SJCRH30 (cell line): Measurements from ENCODE around the gene STAT5B. TPM values are rescaled to one million over a fixed set of nuclear protein-coding genes. Genes with fewer than 3 reads are reported as not detected.
"Not testable (repeated sequence)": the region's sequence is repeated elsewhere in the genome, so short reads cannot be mapped to it uniquely, and the experiment has no call there.

Experiments
- DNase-seq, 2 experiments: peaks; one replicate each; pipeline ENCODE4 v3.0.0-alpha.2; 2015 to 2020
- H3K27ac ChIP-seq: fragments of 250-450 bp; sonication (Bioruptor Pico); 2 replicates; pipeline ENCODE4 v1.5.1; 2020; ENCODE audit warnings: mild to moderate bottlenecking, moderate library complexity
- H3K27me3 ChIP-seq: fragments of 250-450 bp; sonication (Bioruptor Pico); 2 replicates; pipeline ENCODE4 v1.5.1; 2020; ENCODE audit warnings: mild to moderate bottlenecking, moderate library complexity
- H3K36me3 ChIP-seq: fragments of 250-450 bp; sonication (Bioruptor Pico); 2 replicates; pipeline ENCODE4 v1.5.1; 2020; ENCODE audit warnings: mild to moderate bottlenecking, moderate library complexity
- H3K4me1 ChIP-seq: fragments of 250-450 bp; sonication (Bioruptor Pico); 2 replicates; pipeline ENCODE4 v1.5.1; 2020; ENCODE audit warnings: mild to moderate bottlenecking, moderate library complexity
- H3K4me3 ChIP-seq: fragments of 250-450 bp; sonication (Bioruptor Pico); 2 replicates; pipeline ENCODE4 v1.5.1; 2020; ENCODE audit warnings: mild to moderate bottlenecking, moderate library complexity
- H3K9me3 ChIP-seq: fragments of 250-450 bp; sonication (Bioruptor Pico); replicated peaks from 2 replicates; pipeline ENCODE4 v1.5.1; 2020; ENCODE audit warnings: mild to moderate bottlenecking, moderate library complexity
- total RNA-seq: library from RNA; depleted of rRNA; stranded (reverse); fragments of >200 nt; shearing (Covaris generic); gene quantifications from 2 replicates; pipeline ENCODE4 v1.2.3, GENCODE V29; 2014

STAT5B gene
- total RNA-seq, 1 experiment from 2014 or later = 31.1 TPM

GRCh38 chr17:42271779-42272035 is 4.5 kb downstream of the STAT5B start:
- Histone ChIP-seq H3K27ac (no peak overlapping the region), H3K4me1 (peaks cover 9% of the 10 kb centered on the region), H3K4me3 (no peak overlapping the region), H3K9me3 (no peaks in the 10 kb centered on the region), H3K36me3 (no peaks in the 10 kb centered on the region), H3K27me3 (no peaks in the 10 kb centered on the region)
- DNase-seq = no peak

GRCh38 chr17:42271006-42271778 is 5.0 kb downstream of the STAT5B start:
- H3K27me3 ChIP-seq = no peaks in the 10 kb centered on the region
- H3K4me3 ChIP-seq = no peak overlapping the region
- H3K4me1 ChIP-seq = peaks cover 9% of the 10 kb centered on the region
- no peak overlapping the region for H3K27ac ChIP-seq
- H3K9me3 ChIP-seq = no peaks in the 10 kb centered on the region
- DNase-seq = no peak
- no peaks in the 10 kb centered on the region for H3K36me3 ChIP-seq

GRCh38 chr17:42270596-42270995 is 5.6 kb downstream of the STAT5B start:
- no peak overlapping the region for H3K27ac ChIP-seq
- H3K27me3 ChIP-seq = no peaks in the 10 kb centered on the region
- H3K9me3 ChIP-seq = no peaks in the 10 kb centered on the region
- no peak overlapping the region for H3K4me3 ChIP-seq
- no peak for DNase-seq
- peaks cover 9% of the 10 kb centered on the region for H3K4me1 ChIP-seq
- no peaks in the 10 kb centered on the region for H3K36me3 ChIP-seq

GRCh38 chr17:42270170-42270535 is 6.0 kb downstream of the STAT5B start:
- Histone ChIP-seq H3K36me3 (no peaks in the 10 kb centered on the region), H3K9me3 (no peaks in the 10 kb centered on the region), H3K4me3 (no peak overlapping the region), H3K27ac (no peak overlapping the region), H3K27me3 (no peaks in the 10 kb centered on the region), H3K4me1 (peaks cover 9% of the 10 kb centered on the region)
- DNase-seq = no peak

- Histone ChIP-seq H3K4me3 (no peak overlapping the region), H3K27ac (no peak overlapping the region), H3K27me3 (no peaks in the 10 kb centered on the region), H3K4me1 (no peaks in the 10 kb centered on the region; the same call in 1 of the 2 replicates), H3K9me3 (no peaks in the 10 kb centered on the region), H3K36me3 (no peaks in the 10 kb centered on the region)
- DNase-seq = no peak
Observed at GRCh38 chr17:42268236-42268635, 8.0 kb downstream of the STAT5B start.

- Histone ChIP-seq H3K9me3 (no peaks in the 10 kb centered on the region), H3K27ac (no peak overlapping the region), H3K27me3 (no peaks in the 10 kb centered on the region), H3K4me3 (no peak overlapping the region), H3K4me1 (no peaks in the 10 kb centered on the region; the same call in 1 of the 2 replicates), H3K36me3 (no peaks in the 10 kb centered on the region)
- no peak for DNase-seq
Observed at GRCh38 chr17:42266918-42267766, 9.0 kb downstream of the STAT5B start.

GRCh38 chr17:42266462-42266861 is 9.7 kb downstream of the STAT5B start:
- DNase-seq = no peak
- Histone ChIP-seq H3K9me3 (no peaks in the 10 kb centered on the region), H3K4me1 (no peaks in the 10 kb centered on the region; the same call in 1 of the 2 replicates), H3K27ac (no peak overlapping the region), H3K27me3 (no peaks in the 10 kb centered on the region), H3K4me3 (no peak overlapping the region), H3K36me3 (no peaks in the 10 kb centered on the region)

- H3K27me3 ChIP-seq, H3K36me3 ChIP-seq, H3K4me3 ChIP-seq, H3K27ac ChIP-seq, H3K4me1 ChIP-seq, H3K9me3 ChIP-seq, DNase-seq: not testable (repeated sequence)
Observed at GRCh38 chr17:42264366-42264765, 11.8 kb downstream of the STAT5B start.

GRCh38 chr17:42260318-42260717 is 15.9 kb downstream of the STAT5B start:
- H3K9me3 ChIP-seq = no peaks in the 10 kb centered on the region
- DNase-seq = no peak

GRCh38 chr17:42255445-42255844 is 20.7 kb downstream of the STAT5B start:
- no peak overlapping the region for H3K27ac ChIP-seq

More at GRCh38 chr17:42260318-42260717, 15.9 kb downstream of the STAT5B start:
- Histone ChIP-seq H3K27ac (no peak overlapping the region), H3K36me3 (no peaks in the 10 kb centered on the region), H3K4me1 (no peaks in the 10 kb centered on the region), H3K4me3 (no peak overlapping the region), H3K27me3 (no peaks in the 10 kb centered on the region)

GRCh38 chr17:42253578-42253977 is 22.6 kb downstream of the STAT5B start:
- 0 out of 2 replicates have a peak, but pooled peaks cover 6% of the 10 kb centered on the region for H3K4me1 ChIP-seq

More at GRCh38 chr17:42255445-42255844, 20.7 kb downstream of the STAT5B start:
- Histone ChIP-seq H3K27me3 (no peaks in the 10 kb centered on the region), H3K9me3 (no peaks in the 10 kb centered on the region), H3K36me3 (no peaks in the 10 kb centered on the region), H3K4me1 (no peaks in the 10 kb centered on the region), H3K4me3 (no peak overlapping the region)
- DNase-seq = no peak

GRCh38 chr17:42252597-42253550 is 23.3 kb downstream of the STAT5B start:
- H3K9me3 ChIP-seq = no peaks in the 10 kb centered on the region
- H3K4me3 ChIP-seq = no peak overlapping the region
- H3K36me3 ChIP-seq = no peaks in the 10 kb centered on the region
- 0 out of 2 replicates have a peak, but pooled peaks cover 6% of the 10 kb centered on the region for H3K4me1 ChIP-seq
- H3K27me3 ChIP-seq = no peaks in the 10 kb centered on the region
- no peak for DNase-seq
- no peak overlapping the region for H3K27ac ChIP-seq

More at GRCh38 chr17:42253578-42253977, 22.6 kb downstream of the STAT5B start:
- H3K27ac ChIP-seq = no peak overlapping the region
- H3K36me3 ChIP-seq = no peaks in the 10 kb centered on the region
- H3K27me3 ChIP-seq = no peaks in the 10 kb centered on the region
- DNase-seq = no peak
- H3K9me3 ChIP-seq = no peaks in the 10 kb centered on the region
- H3K4me3 ChIP-seq = no peak overlapping the region

GRCh38 chr17:42251115-42251514 is 25.1 kb downstream of the STAT5B start:
- Histone ChIP-seq H3K4me1 (0 out of 2 replicates have a peak, but pooled peaks cover 6% of the 10 kb centered on the region), H3K4me3 (no peak overlapping the region), H3K27ac (no peak overlapping the region), H3K9me3 (no peaks in the 10 kb centered on the region), H3K27me3 (no peaks in the 10 kb centered on the region), H3K36me3 (no peaks in the 10 kb centered on the region)
- DNase-seq = no peak

GRCh38 chr17:42249681-42250446 is 26.3 kb downstream of the STAT5B start:
- Histone ChIP-seq H3K4me3 (no peak overlapping the region), H3K9me3 (no peaks in the 10 kb centered on the region), H3K27me3 (no peaks in the 10 kb centered on the region), H3K36me3 (no peaks in the 10 kb centered on the region), H3K27ac (no peak overlapping the region), H3K4me1 (0 out of 2 replicates have a peak, but pooled peaks cover 6% of the 10 kb centered on the region)
- DNase-seq = no peak
